ENCODE data around the gene BTBD8.

The BTBD8 gene

DNA sequence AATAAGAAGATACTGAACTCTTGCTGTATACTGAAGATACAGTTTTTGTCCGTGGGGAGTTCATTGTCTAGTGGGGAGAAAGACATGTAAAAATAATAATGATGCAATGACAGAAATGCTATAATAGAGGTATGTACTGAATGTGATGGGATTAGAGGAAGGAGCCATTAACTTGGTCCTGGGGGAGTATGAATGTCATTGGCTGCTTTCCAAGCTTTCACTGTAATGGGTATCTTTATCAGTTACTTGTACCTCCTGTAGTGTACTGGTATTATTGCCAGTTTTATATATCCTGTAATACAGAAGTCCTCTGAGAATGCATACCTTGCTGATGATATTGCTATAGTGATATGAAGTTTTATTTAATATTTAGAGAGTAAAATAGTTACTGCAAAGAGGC lies 7.4 kb downstream of the BTBD8 start:
- no peak overlapping the region for H3K4me3 ChIP-seq (ENCODE audit: low read depth, low read length)

DNA sequence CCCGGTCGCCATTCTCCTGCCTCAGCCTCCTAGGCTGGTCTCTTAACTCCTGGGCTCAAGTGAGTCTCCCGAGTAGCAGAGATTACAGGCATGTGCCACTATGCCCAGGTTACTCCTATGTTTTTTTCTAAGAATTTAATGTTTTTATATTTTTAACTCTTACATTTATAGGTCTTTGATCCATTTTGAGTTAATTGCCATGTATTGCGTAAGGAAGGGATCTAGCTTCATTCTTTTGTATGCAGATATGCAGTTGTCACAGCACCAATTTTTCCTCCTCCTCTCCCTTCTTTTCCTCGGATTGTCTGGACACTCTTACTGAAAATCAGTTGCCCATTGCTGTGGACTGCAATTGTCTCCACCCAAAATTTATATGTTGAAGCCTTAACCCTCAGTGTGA lies 11.5 kb downstream of the BTBD8 start:
- H3K4me3 ChIP-seq (ENCODE audit: low read depth, low read length) = no peak overlapping the region

DNA sequence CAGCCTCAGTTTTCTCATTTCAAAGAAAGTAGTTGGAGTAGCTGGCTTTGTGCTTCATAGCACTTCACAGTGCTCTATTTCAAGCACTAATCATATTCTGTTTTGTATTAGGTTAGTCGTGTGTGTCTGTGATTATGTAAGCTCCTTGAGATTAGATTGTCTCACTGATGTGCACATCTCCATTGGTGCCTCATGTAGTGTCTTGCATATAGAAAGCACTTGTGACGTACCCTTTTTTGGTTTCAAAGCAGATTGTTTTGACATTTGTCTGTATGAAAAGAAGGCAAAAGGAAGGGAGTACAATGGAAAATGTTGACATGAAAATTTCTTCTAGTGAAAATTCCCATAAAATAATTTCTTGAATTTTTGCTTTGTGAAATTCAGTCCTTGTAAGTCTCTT lies 13.9 kb downstream of the BTBD8 start:
- no peak overlapping the region for H3K4me3 ChIP-seq (ENCODE audit: low read depth, low read length)

DNA sequence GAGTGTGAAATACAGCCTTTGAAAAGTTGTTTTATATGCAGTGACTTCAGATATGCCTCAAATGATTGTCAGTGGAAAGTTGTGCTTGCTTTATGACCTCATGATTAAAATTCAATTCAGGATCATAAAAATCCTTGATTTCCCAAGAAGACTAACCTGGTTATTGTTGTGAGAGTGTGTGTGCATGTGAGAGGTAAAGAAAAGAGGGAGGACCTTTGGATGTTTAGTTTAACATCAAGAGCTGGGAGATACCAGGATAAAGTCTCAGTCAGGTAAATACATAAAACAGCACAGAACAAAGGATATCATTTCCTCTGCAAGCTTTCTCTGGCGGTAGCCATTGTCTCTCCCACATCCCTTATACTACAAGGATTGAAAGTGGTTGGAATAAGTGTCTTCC lies 14.4 kb downstream of the BTBD8 start:
- H3K4me3 ChIP-seq (ENCODE audit: low read depth, low read length) = no peak overlapping the region

DNA sequence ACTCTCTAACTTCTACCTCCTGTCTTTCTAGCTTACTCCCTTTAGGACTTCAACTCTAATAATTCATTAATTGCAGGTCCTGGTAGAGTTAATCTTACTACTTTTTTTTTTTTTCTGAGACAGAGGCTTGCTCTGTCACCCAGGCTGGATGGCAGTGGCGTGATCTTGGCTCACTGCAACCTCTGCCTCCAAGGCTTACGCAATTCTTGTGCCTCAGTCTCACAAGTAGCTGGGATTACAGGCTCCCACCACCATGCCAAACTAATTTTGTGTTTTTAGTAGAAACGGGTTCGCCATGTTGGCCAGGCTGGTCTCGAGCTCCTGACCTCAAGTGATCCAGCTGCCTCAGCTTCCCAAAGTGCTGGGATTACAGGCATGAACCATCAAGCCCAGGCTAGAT lies 15.7 kb downstream of the BTBD8 start:
- no peak overlapping the region for H3K4me3 ChIP-seq (ENCODE audit: low read depth, low read length)

DNA sequence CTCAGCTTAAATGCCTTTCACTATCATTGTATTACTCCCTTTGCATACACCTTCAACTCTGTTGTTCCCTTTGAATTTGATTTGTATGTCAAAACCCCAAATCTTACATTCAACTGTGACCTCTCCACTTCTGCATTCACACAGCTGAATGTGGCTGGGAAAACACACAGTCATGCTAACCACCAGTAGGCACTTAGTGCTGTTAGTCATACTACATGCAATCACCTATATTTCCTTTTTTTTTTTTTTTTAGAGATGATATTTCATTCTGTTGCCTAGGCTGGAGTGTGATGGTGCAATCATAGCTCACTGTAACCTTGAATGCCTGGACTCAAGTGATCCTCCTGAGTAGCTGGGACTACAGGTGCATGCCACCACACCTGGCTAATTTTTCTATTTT lies 16.2 kb downstream of the BTBD8 start:
- no peak overlapping the region for H3K4me3 ChIP-seq (ENCODE audit: low read depth, low read length)

DNA sequence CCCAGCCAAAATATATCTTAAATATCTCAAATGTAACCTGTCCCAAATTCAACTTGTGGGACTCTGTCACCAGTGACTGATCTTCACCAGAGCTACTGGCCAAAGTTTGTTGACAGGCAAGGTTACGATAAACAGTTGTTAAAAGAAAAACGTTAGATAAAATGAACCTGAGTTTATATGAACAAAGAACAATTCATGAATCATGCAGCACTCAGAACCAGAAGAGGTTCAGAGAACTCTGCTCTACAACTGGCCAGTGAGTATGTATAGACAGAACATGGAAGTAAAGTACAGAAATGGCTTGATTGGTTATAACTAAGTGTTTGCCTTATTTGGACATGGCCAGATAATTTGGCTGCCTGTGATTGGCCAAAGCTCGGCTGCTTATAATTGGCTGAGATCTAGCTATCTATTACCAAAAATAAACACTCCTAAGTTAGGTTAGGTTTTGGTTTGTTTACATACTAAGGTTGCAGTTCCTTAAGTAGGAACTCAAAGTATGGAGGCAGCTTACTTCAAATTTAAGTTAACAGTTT lies 25.5 kb downstream of the BTBD8 start:
- no peak overlapping the region for H3K4me3 ChIP-seq (ENCODE audit: low read depth, low read length)

DNA sequence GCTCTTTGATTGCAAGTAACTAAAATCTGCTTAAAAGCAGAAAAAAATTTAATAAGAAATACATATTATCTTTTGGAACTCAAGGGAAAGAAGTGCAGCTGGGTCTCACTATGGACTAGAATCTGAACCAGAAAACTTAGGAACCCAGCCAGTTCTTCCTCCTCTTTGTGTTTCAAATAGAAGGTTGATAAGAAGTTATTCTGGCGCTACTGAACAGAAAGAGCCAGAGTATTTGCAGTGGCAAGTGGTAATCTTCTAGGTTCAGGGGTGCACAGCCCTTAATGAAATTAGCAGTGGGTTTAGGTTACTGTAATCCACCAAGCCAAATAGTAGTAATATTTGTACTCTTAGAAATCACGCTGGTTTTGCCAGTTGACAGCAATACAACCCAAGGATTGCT lies 28.5 kb downstream of the BTBD8 start:
- no peak overlapping the region for H3K4me3 ChIP-seq (ENCODE audit: low read depth, low read length)

DNA sequence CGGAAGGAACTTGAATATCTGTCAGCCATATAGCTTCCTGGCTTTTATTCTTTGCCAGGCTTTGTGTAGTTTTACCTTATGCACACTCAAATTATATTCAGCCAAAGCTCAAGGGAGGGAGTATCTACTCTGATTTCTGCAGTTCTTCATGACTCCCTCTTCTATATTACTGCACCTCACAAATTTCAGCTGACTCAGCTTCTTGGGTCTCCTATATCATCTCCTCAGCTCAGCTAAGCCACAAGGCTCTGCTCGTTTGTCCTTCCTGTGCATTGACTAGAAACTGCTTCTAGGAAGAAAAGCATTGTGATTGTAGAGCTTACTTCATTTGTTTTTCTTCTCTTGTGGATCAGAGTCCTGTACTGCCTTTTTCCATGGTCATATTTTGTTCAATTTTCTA lies 37.4 kb downstream of the BTBD8 start:
- H3K4me3 ChIP-seq (ENCODE audit: low read depth, low read length) = no peak overlapping the region

DNA sequence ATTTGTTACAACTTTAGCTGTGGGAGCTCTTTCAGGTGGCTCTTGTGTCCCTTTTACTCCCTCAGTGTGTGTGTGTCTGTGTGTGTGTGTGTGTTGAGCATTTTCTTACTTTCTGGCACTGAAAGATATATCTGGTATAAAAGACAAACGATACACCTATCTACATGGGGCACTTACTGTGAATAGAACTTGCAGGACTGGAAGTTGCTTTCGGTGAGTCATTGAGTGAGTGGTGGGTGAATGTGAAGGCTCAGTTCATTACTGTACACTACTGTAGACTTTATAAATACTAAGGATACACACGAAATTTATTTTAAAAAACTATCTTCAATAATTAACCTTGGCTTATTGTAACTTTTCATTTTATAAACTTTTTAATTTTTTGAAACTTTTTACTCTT lies 38.7 kb downstream of the BTBD8 start:
- no peak overlapping the region for H3K4me3 ChIP-seq (ENCODE audit: low read depth, low read length)

DNA sequence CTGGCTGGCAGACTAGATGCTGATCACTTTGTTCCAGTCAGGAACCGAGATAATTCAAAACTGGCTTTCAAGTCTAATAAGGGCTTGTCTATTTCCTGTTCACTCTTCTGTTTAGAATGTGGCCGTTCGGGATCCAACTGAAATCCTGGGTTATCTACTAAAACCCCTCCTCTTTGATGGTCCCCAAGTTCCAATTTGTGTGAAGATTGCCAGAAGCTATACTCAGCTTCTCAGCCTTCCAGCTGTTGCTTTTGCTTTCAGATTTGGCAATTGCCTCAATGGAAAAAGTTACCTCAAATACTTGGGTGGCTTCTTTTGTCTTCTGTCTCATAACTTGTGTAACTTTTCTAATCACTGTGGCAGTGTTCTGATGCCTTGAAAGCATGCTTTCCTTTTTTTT lies 43.7 kb downstream of the BTBD8 start:
- H3K4me3 ChIP-seq (ENCODE audit: low read depth, low read length) = no peak overlapping the region

DNA sequence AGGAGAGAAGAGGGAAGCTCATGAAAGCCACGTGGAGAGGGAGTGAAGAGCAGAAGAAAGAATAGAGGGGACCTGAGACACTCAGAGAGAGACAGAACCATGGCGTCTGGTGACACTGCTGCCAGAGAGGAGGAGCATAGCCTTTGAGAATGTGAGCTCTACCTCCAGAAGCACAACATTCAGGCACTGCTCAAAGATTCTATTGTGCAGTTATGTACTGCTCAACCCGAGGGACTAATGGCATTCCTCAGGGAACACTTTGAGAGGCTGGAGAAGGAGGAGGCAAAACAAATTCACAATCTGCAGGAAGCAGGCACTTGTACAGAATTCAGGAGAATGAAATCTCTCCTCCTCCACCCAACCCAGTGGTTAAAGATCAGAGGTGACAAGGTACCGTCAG lies 45.1 kb downstream of the BTBD8 start:
- H3K4me3 ChIP-seq (ENCODE audit: low read depth, low read length) = no peak overlapping the region

DNA sequence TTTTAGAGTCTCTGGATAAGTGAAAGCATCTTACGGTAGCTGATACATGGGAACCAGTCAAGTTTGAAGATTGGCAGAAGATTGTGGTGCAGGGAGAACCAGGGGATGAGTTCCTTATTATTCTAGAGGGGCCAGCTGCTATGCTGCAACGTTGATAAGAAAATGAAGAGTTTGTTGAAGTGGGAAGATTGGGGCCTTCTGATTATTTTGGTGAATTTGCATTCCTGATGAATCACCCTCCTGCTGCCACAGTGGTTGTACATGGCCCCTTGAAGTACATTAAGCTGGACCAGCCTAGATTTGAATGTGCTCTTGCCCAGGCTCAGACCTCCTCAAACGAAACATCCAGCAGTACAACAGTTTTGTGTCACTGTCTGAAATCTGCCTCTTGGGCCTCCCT lies 45.9 kb downstream of the BTBD8 start:
- no peak overlapping the region for H3K4me3 ChIP-seq (ENCODE audit: low read depth, low read length)

DNA sequence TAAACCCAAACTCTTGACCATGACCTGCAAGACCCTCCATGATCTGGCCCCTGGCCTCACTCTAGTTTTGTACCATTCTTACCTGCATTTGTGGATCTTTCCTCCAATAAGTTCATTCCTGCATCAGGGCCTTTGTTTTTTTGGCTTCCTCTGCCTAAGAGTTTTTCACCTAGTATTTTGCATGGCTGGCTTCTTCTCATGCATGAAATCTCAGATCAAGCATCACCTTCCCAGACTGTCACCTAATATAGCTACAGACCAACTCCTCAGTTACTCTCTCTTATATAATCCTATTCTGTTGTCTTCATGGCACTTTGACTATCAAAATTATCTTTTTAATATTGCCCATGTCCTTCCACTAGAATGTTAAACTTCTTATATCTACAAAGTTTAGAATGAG lies 54.2 kb downstream of the BTBD8 start:
- H3K4me3 ChIP-seq (ENCODE audit: low read depth, low read length) = no peak overlapping the region

DNA sequence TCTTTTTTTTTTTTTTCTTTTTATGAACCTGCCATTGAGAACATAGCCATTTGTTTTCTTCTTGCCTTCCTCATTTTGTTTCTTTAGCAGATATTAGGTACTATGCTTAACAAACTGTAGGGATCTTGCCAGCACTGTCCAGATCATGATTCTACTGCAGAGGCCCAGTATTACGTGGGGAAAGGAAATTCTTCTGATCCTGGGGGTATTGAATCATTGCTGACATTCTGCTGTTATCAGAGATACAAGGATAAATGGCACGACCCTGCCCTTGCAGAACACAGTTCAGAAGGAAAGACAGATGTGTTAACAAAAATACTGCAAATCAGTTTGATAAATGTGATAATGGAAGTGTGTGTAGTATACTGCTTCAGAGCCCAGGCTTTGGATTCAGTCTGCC lies 56.2 kb downstream of the BTBD8 start:
- H3K4me3 ChIP-seq (ENCODE audit: low read depth, low read length) = no peak overlapping the region

DNA sequence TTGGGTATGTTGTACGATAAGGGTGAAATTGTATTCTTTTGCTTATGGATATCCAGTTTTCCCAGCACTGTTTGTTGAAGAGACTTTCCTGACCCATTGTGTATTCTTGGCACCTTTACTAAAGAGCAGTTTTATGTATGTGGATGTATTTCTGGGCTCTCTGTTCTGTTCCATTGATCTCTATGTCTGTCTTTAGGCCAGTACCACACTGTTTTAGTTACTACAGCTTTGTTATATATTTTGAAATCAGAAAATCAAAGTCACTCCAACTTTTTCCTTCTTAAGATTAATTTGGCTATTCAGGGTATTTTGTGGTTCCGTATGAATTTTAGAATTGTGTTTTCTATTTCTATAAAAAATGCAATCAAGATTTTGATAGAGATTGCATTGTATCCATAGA lies 74.8 kb downstream of the BTBD8 start:
- no peak overlapping the region for H3K4me3 ChIP-seq (ENCODE audit: low read depth, low read length)

DNA sequence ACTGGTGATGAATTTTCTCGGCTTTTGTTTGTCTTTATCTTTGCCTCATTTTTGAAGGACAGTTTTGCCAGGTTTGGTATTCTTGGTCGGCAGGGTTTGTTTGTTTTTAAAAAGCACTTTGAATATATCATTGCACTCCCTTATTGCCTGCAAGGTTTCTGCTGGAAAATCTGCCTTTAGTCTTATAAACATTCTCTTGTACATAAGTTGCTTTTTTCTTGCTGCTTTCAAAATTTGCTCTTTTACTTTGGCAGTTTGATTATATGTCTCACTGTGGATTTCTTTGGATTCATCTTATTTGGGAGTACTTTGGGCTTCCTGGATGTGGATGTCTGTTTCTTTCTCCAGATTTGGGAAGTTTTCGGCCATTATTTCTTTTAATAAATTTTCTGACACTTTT lies 79.4 kb downstream of the BTBD8 start:
- no peak overlapping the region for H3K4me3 ChIP-seq (ENCODE audit: low read depth, low read length)

DNA sequence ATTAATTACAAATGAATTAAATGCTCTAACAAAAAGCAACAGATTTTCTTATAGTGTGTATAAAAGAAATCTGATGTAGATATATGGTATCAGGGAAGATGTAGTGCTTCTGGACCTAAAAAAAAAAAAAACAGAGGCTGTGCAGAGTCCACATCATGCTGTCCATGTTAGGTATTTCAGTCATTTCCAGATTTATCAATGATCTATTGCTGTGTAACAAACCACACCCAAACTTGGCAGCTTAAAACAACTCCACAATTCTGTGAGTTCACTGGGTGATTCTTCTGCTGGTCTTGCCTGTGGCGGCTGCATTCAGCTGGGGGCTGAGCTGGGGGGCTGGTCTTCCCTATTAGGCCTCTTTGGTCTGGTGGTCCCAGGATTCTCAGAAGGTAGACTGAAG lies 85.2 kb downstream of the BTBD8 start:
- H3K4me3 ChIP-seq (ENCODE audit: low read depth, low read length) = no peak overlapping the region

DNA sequence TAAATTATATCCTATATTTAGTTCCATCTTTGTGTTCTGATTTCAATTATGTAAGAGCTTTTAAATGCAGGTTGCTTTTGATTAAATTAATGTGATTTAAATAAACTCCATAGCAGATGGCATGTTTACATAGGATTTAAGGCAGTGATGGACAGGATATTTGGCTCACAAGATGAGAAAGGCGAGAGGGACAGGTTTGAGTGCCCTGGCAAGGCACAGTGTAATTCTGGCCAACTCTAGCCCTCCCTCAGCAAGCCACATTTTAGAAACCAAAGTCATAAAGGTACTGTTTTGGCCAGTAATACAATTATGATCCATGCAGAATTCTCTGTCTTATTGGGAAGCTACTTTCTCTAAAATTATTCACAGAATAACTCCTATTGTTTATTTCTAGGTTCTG lies 87.0 kb downstream of the BTBD8 start:
- H3K4me3 ChIP-seq (ENCODE audit: low read depth, low read length) = no peak overlapping the region

DNA sequence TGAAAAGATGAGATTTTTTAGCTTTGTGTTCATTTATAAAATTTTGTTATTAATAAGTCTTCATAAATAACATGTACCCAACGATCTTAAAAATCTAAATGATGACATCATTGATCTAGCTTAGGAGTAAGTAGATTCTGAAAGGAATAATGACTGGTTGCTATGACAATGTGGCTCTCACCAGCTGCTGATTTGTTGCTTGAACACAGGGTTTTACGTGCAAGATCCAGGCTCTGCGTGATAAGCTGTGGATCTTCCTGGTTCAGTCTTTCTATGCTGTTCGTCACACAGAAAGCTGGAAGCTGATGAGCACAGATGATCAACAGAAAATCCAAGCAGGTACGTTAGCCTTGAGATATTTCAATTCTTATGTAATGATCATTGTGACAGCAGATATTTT lies 88.5 kb downstream of the BTBD8 start:
- no peak overlapping the region for H3K4me3 ChIP-seq (ENCODE audit: low read depth, low read length)

DNA sequence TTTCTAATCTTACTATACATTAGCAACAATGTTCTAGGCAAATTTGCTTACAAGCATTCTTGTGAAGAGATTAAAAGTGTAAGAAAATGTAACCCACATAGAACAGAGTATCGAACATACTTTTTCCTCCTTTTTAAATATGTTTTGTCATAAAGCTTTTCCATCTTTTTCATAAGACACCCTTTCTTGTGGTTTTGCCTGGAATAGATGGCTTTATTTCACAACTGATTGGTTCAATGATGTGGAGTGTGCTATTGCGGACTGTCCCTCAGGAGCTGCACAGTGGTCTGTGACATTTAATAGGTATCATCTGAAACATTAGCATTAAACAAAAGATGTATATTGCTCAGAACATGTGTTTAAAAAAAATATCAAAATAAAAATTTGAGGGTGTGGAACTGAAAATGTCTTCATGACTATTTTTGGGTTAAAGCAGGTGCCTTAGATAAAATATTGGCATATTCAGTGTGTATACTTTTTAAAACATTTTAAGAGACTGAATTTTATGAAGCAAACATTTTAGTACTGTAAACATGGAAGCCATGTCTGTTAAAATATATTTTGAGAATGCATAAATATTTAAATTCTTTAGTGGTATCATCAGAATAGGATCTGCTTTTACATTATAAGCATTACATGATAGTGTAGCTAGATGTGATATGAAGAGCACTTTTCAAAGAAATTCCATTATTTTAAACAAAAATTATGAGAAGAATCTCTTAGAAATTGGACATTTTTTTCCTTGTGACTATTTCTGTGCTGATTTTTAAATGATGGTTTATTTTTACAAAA lies 89.3 kb downstream of the BTBD8 start:
- H3K4me3 ChIP-seq (ENCODE audit: low read depth, low read length) = no peak overlapping the region

DNA sequence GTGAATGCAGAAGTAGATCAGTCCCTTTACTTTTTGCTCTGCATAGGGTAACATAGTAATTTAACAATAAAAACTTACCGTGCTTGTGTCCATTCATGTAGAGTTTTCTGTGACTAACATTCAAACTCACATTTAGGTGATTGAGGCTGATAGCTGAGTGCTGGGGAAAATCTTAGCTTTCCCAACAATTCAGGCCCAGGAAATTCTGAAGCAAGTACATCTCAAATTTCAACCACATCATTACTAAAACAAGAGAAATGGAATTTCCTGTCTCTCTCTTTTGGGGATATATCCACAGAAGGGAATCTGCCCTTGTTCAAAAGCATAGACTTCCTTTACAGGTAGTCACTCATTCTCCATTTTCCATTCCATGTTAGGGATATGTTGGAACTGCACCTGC lies 104.5 kb downstream of the BTBD8 start:
- no peak overlapping the region for H3K4me3 ChIP-seq (ENCODE audit: low read depth, low read length)

DNA sequence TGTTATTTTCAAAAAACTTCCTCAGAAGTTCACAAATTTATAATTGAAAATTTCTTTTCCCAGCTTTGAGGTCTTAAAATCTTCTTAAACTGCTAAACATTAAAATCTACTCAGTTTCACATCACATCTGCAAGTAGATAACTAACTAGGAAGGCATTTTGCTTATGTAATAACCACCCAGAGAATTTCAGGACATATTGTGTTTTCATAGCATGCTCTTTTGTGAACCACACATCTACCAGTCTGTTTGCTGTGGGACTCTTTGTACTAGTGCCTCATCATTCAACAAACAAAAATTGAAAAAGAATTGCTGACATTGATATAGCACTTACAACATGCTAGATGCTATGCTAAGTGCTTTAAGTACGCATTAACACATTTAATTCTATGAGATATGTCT lies 105.9 kb downstream of the BTBD8 start:
- no peak overlapping the region for H3K4me3 ChIP-seq (ENCODE audit: low read depth, low read length)
